A549 (cell line): ENCODE results near the gene EXOC6. TPM values are rescaled to one million over a fixed set of nuclear protein-coding genes. Genes with fewer than 3 reads are reported as not detected.

ENCODE experiments used
- ATAC-seq, 2 experiments: fragments of 200-7000 bp in 1 of 2; fragments of >200 bp in 1 of 2; cut with Nextera tagmentation in 1 of 2; cut with Tn5 transposase in 1 of 2; 3 replicates each; pipeline versions ENCODE4 v1.8.0 to v1.9.1; 2018 to 2020; ENCODE audit warnings: mild to moderate bottlenecking in 1 of 2, moderate library complexity in 1 of 2
- CTCF ChIA-PET: fragments of 300-600 bp; sonication (Branson Sonifier 250); formaldehyde crosslinking; extraction: SDS; loops from one replicate; lab custom pipeline; 2021; ENCODE audit warnings: antibody characterized with exemption, inconsistent platforms; lab: Yijun Ruan, JAX
- POLR2A ChIA-PET: fragments of 350-600 bp; formaldehyde crosslinking; extraction: SDS; loops from one replicate; lab custom pipeline; 2021; ENCODE audit warnings: antibody characterized with exemption, inconsistent platforms; lab: Yijun Ruan, JAX
- DNase-seq, 2 experiments: peaks; one replicate each; pipeline versions ENCODE4 v3.0.0 to v3.0.0-alpha.2; 2011 to 2016; ENCODE audit warnings: low read depth in 1 of 2, low spot score in 1 of 2
- FAIRE-seq: peaks from 2 replicates; lab custom pipeline; 2011; peaks lifted over from hg19 to GRCh38; lab: Jason Lieb, UNC
- H3K27ac ChIP-seq, 2 experiments: fragments of >200 bp; sonication (Bioruptor Twin); formaldehyde crosslinking; 3 replicates each; pipeline ENCODE4 v1.5.1; 2016 to 2017
- H3K4me1 ChIP-seq: fragments of >200 bp; sonication (Bioruptor Twin); formaldehyde crosslinking; 3 replicates; pipeline ENCODE4 v1.6.1; 2016
- H3K4me2 ChIP-seq: fragments of >200 bp; sonication (Bioruptor Twin); formaldehyde crosslinking; 3 replicates; pipeline ENCODE4 v1.6.1; 2016
- H3K4me3 ChIP-seq: fragments of >200 bp; sonication (Bioruptor Twin); formaldehyde crosslinking; 3 replicates; pipeline ENCODE4 v1.5.1; 2016
- H3K9me3 ChIP-seq: fragments of >200 bp; sonication (Bioruptor Twin); formaldehyde crosslinking; 3 replicates; pipeline ENCODE4 v1.6.1; 2016
- BHLHE40 ChIP-seq: IDR thresholded peaks from 2 replicates; pipeline ENCODE4 v1.6.1; 2012; ENCODE audit warnings: low read depth, low read length, inconsistent platforms
- CBX2 ChIP-seq: fragments of 200-600 bp; sonication (generic); IDR thresholded peaks from 2 replicates; pipeline ENCODE4 v1.6.1; 2016; ENCODE audit warnings: low read depth, mild to moderate bottlenecking, borderline replicate concordance
- CBX8 ChIP-seq: fragments of 200-600 bp; sonication (generic); IDR thresholded peaks from 2 replicates; pipeline ENCODE4 v1.6.1; 2016
- EHMT2 ChIP-seq: fragments of 200-600 bp; sonication (generic); IDR thresholded peaks from 2 replicates; pipeline ENCODE4 v1.6.1; 2016; ENCODE audit warnings: antibody characterized with exemption, low read depth, mild to moderate bottlenecking, moderate library complexity
- HEYL ChIP-seq: fragments of 250-450 bp; sonication (Bioruptor Pico); IDR thresholded peaks from 2 replicates; pipeline ENCODE4 v1.8.0; 2021; ENCODE audit warnings: mild to moderate bottlenecking, moderate library complexity
- HOXB13 ChIP-seq: fragments of 250-450 bp; sonication (Bioruptor Pico); IDR thresholded peaks from 2 replicates; pipeline ENCODE4 v1.5.0; 2020; ENCODE audit warnings: low read depth, mild to moderate bottlenecking, moderate library complexity
- HOXB5 ChIP-seq: fragments of 250-450 bp; sonication (Bioruptor Pico); IDR thresholded peaks from 2 replicates; pipeline ENCODE4 v1.5.0; 2020; ENCODE audit warnings: mild to moderate bottlenecking, moderate library complexity
- KDM1A ChIP-seq: fragments of 200-600 bp; sonication (generic); IDR thresholded peaks from 2 replicates; pipeline ENCODE4 v1.6.1; 2016; ENCODE audit warnings: low read depth, mild to moderate bottlenecking
- KDM5A ChIP-seq: fragments of 200-600 bp; sonication (generic); IDR thresholded peaks from 2 replicates; pipeline ENCODE4 v1.6.1; 2016; ENCODE audit warnings: antibody characterized with exemption, mild to moderate bottlenecking
- MAZ ChIP-seq: fragments of 150-350 bp; IDR thresholded peaks from 2 replicates; pipeline ENCODE4 v1.6.1; 2014; ENCODE audit warnings: antibody characterized with exemption, low read depth, low read length, borderline replicate concordance
- NFE2L2 ChIP-seq: fragments of 150-350 bp; conservative IDR thresholded peaks from 2 replicates; pipeline ENCODE4 v1.6.1; 2014; ENCODE audit warnings: low read length
- POLR2AphosphoS2 ChIP-seq: conservative IDR thresholded peaks from 2 replicates; pipeline ENCODE4 v1.6.1; 2012; ENCODE audit warnings: low read length, improper control_type of control experiment, inconsistent platforms
- RARB ChIP-seq: fragments of 250-450 bp; sonication (Bioruptor Pico); IDR thresholded peaks from 2 replicates; pipeline ENCODE4 v1.8.0; 2021; ENCODE audit warnings: mild to moderate bottlenecking, moderate library complexity
- RFX5 ChIP-seq: fragments of 450-650 bp; IDR thresholded peaks from 2 replicates; pipeline ENCODE4 v1.7.1; 2014; ENCODE audit warnings: antibody characterized with exemption, mild to moderate bottlenecking, moderate library complexity
- RNF2 ChIP-seq: fragments of 200-600 bp; sonication (generic); IDR thresholded peaks from 2 replicates; pipeline ENCODE4 v1.6.1; 2016; ENCODE audit warnings: low read depth, mild to moderate bottlenecking, antibody characterized with exemption, moderate library complexity, borderline replicate concordance
- TP53 ChIP-seq: fragments of 250-450 bp; sonication (Bioruptor Pico); IDR thresholded peaks from 2 replicates; pipeline ENCODE4 v1.5.0; 2021; ENCODE audit warnings: mild to moderate bottlenecking, moderate library complexity
- ZC3H11A ChIP-seq: fragments of 450-650 bp; IDR thresholded peaks from 2 replicates; pipeline ENCODE4 v1.6.1; 2014; ENCODE audit warnings: antibody characterized with exemption, mild to moderate bottlenecking
- ZNF302 ChIP-seq: fragments of 250-450 bp; sonication (Bioruptor Pico); IDR thresholded peaks from 2 replicates; pipeline ENCODE4 v1.9.0; 2021; ENCODE audit warnings: inconsistent platforms, mild to moderate bottlenecking, moderate library complexity
- WGBS: methylation state at CpG from one replicate; pipeline ENCODE4 v1.1.6; 2017; ENCODE audit errors: missing lambda C conversion rate; 5-methylcytosine and 5-hydroxymethylcytosine counted together
- polyA plus RNA-seq, 4 experiments: library from polyadenylated mRNA; depleted of rRNA in 3 of 4; stranded (reverse); fragments of >200 nt; fragmentation: RNase III in 1 of 4; extraction: RNeasy Plus Mini Kit Qiagen cat#74134 plus additional on column Dnase treatment in 1 of 4; gene quantifications; 2 replicates in 3 of 4; 3 replicates in 1 of 4; pipeline ENCODE4 v1.2.3, GENCODE V29; 2011 to 2017
- TF ChIP-seq, protein P1 (sequence below): fragments of 250-450 bp; sonication (Bioruptor Pico); IDR thresholded peaks from 2 replicates; pipeline ENCODE4 v1.5.0; 2020; ENCODE audit warnings: low read depth, mild to moderate bottlenecking, moderate library complexity
- TF ChIP-seq, protein P2 (sequence below): fragments of 200-600 bp; sonication (generic); IDR thresholded peaks from 2 replicates; pipeline ENCODE4 v1.6.1; 2016; ENCODE audit warnings: antibody characterized with exemption, mild to moderate bottlenecking, moderate library complexity
- TF ChIP-seq, protein P3 (sequence below): IDR thresholded peaks from 2 replicates; pipeline ENCODE4 v1.6.1; 2012
- TF ChIP-seq, protein P4 (sequence below): fragments of >200 bp; sonication (Bioruptor Twin); formaldehyde crosslinking; IDR thresholded peaks from 2 replicates; pipeline ENCODE4 v1.6.1; 2016
- TF ChIP-seq, protein P5 (sequence below): fragments of >200 bp; sonication (Bioruptor Twin); formaldehyde crosslinking; IDR thresholded peaks from 3 replicates; pipeline ENCODE4 v1.6.1; 2016

The EXOC6 gene
- polyA plus RNA-seq, 2 of the 4 experiments (the other 2 are of a cell fraction): 16.8 to 48.5 TPM

DNA sequence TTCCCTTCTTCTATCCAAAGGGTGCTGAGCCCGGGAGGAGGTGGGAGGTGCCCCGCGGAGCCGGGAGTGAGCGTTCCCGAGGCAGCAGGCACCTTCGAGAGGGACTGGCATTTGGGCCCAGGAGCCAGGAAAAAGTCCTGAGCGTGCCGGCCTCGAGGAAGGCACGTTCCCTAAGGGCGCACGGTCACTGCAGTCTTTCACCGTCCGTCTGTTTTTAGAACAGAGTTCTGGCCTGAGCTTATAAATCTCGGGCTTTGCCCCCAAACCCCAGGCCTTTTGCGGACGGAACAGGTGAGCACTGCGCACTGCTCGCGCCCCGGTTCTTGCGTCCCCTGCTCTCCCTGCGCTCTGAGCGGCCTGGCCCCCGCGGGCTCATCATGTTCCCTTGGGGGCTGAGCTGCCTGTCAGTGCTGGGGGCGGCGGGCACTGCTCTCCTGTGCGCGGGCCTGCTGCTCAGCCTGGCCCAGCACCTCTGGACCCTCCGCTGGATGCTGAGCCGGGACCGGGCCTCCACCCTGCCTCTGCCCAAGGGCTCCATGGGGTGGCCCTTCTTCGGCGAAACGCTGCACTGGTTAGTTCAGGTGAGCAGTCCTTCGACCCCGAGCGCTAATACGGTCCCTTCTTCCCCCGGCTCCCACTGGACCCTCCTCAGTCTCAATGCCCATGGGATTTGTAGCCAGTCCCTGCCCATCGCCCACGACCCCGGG, 212.7 kb downstream of the EXOC6 start:
- no peak overlapping the region for H3K27ac ChIP-seq
- 93% methylated on average over 39 of the region's 45 CpGs for WGBS
- no peak overlapping the region for H3K4me2 ChIP-seq
- H3K9me3 ChIP-seq: no peaks in the 10 kb centered on the region
- POLR2A ChIA-PET: no interaction called here
- ATAC-seq (no peak), FAIRE-seq (no peak), DNase-seq (no peak)
- no peaks in the 10 kb centered on the region for H3K4me1 ChIP-seq
- TF ChIP-seq ZNF302 (CRISPR knock-in tag) (no peak), POLR2AphosphoS2 (no peak), RFX5 (no peak), KDM1A (no peak), HOXB5 (CRISPR knock-in tag) (no peak), RARB (CRISPR knock-in tag) (no peak), HOXB13 (CRISPR knock-in tag) (no peak), MAZ (no peak), NFE2L2 (no peak), KDM5A (no peak), CBX8 (no peak), ZC3H11A (no peak)
- TF ChIP-seq, protein P1, sequence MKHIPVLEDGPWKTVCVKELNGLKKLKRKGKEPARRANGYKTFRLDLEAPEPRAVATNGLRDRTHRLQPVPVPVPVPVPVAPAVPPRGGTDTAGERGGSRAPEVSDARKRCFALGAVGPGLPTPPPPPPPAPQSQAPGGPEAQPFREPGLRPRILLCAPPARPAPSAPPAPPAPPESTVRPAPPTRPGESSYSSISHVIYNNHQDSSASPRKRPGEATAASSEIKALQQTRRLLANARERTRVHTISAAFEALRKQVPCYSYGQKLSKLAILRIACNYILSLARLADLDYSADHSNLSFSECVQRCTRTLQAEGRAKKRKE (CRISPR knock-in tag): no peak
- TF ChIP-seq, protein P2, sequence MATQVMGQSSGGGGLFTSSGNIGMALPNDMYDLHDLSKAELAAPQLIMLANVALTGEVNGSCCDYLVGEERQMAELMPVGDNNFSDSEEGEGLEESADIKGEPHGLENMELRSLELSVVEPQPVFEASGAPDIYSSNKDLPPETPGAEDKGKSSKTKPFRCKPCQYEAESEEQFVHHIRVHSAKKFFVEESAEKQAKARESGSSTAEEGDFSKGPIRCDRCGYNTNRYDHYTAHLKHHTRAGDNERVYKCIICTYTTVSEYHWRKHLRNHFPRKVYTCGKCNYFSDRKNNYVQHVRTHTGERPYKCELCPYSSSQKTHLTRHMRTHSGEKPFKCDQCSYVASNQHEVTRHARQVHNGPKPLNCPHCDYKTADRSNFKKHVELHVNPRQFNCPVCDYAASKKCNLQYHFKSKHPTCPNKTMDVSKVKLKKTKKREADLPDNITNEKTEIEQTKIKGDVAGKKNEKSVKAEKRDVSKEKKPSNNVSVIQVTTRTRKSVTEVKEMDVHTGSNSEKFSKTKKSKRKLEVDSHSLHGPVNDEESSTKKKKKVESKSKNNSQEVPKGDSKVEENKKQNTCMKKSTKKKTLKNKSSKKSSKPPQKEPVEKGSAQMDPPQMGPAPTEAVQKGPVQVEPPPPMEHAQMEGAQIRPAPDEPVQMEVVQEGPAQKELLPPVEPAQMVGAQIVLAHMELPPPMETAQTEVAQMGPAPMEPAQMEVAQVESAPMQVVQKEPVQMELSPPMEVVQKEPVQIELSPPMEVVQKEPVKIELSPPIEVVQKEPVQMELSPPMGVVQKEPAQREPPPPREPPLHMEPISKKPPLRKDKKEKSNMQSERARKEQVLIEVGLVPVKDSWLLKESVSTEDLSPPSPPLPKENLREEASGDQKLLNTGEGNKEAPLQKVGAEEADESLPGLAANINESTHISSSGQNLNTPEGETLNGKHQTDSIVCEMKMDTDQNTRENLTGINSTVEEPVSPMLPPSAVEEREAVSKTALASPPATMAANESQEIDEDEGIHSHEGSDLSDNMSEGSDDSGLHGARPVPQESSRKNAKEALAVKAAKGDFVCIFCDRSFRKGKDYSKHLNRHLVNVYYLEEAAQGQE: no peak
- TF ChIP-seq, protein P3, sequence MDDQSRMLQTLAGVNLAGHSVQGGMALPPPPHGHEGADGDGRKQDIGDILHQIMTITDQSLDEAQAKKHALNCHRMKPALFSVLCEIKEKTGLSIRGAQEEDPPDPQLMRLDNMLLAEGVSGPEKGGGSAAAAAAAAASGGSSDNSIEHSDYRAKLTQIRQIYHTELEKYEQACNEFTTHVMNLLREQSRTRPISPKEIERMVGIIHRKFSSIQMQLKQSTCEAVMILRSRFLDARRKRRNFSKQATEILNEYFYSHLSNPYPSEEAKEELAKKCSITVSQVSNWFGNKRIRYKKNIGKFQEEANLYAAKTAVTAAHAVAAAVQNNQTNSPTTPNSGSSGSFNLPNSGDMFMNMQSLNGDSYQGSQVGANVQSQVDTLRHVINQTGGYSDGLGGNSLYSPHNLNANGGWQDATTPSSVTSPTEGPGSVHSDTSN: no peak
- TF ChIP-seq, protein P4, sequence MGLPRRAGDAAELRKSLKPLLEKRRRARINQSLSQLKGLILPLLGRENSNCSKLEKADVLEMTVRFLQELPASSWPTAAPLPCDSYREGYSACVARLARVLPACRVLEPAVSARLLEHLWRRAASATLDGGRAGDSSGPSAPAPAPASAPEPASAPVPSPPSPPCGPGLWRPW: no peak
- no peak overlapping the region for H3K4me3 ChIP-seq
- CTCF ChIA-PET: interaction anchor here (1.3 to 2.6 kb wide), 3 partner anchors 9 to 96 kb away, joined by 3 to 10 read pairs (median 6); no protein-coding TSS in a partner anchor

DNA sequence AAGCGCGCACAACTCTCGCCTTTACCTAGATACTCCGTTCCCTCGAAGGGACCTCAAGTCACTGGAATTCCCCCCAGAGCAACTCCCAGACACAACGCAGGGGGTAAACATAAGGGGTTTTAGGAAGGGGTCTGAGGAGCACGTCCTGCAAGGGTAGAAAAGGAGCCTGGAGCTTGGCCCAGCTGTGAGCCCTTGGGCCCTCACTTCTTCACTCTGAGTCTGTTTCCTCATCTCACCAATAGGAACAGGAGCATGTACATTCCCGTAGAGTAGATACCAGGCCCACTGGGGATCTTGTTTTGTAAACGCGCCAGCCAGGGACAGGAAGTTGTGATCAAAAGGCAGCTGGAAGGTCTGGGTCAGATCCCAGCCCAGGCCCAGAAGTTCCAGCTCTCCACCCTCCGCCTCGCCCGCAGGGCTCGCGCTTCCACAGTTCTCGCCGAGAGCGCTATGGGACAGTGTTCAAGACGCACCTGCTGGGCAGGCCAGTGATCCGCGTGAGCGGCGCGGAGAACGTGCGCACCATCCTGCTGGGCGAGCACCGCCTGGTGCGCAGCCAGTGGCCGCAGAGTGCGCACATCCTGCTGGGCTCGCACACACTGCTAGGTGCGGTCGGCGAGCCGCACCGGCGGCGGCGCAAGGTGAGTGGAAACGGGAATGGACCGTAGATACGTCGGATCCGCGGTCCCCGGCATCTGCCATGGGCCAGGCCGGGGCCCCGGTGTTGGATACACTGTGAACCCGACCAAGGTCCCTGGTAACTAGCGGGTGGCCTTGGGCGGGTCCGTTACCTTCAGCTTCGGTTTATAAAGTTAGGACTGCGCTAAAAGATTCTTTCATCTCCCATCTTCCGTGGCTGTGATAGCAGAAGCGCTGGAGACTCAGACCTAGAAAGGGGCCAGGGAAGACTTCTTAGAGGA, 213.5 kb downstream of the EXOC6 start:
- FAIRE-seq: no peak
- H3K27ac ChIP-seq: no peak overlapping the region
- no peak overlapping the region for H3K4me3 ChIP-seq
- H3K4me2 ChIP-seq: no peak overlapping the region
- POLR2A ChIA-PET: no interaction called here
- no peak; a peak in 2 of 6 replicates for ATAC-seq
- DNase-seq: no peak
- H3K4me1 ChIP-seq: no peaks in the 10 kb centered on the region
- H3K9me3 ChIP-seq: no peaks in the 10 kb centered on the region
- WGBS: 95% methylated on average over 51 of the region's 57 CpGs
- CTCF ChIA-PET: interaction anchor here (1.0 to 3.5 kb wide), 8 partner anchors 8 to 97 kb away, joined by 3 to 17 read pairs (median 4); partner anchors contain the start of gene CYP26A1
- TF ChIP-seq, protein P2: no peak
- TF ChIP-seq MAZ (no peak), BHLHE40 (no peak), RNF2 (no peak), EHMT2 (no peak), TP53 (CRISPR knock-in tag) (no peak), CBX2 (no peak), HEYL (CRISPR knock-in tag) (no peak)
- TF ChIP-seq, protein P5, sequence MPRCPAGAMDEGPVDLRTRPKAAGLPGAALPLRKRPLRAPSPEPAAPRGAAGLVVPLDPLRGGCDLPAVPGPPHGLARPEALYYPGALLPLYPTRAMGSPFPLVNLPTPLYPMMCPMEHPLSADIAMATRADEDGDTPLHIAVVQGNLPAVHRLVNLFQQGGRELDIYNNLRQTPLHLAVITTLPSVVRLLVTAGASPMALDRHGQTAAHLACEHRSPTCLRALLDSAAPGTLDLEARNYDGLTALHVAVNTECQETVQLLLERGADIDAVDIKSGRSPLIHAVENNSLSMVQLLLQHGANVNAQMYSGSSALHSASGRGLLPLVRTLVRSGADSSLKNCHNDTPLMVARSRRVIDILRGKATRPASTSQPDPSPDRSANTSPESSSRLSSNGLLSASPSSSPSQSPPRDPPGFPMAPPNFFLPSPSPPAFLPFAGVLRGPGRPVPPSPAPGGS: no peak
